ENCODE data around the gene FHIT. TPM values are rescaled to one million over a fixed set of nuclear protein-coding genes. Genes with fewer than 3 reads are reported as not detected.

FHIT gene
- total and polyA plus RNA-seq, 2 of the 4 experiments (the other 2 are of a cell fraction), result 0.07 TPM; not detected in 1

- Histone ChIP-seq H3K18ac (ENCODE audit: low read depth, low read length) (no peak overlapping the region), H3K27me3 (ENCODE audit: control insufficient read depth, insufficient read depth, low read length) (no peaks in the 10 kb centered on the region), H3K4me1 (ENCODE audit: control insufficient read depth, insufficient read depth, low read length) (no peaks in the 10 kb centered on the region), H2AFZ (replicated peaks; ENCODE audit: low read length, poor library complexity) (no peak overlapping the region), H3K79me1 (ENCODE audit: low read depth in 1 of 2, low read length in 2 of 2) (no peaks in the 10 kb centered on the region), H4K20me1 (ENCODE audit: insufficient read depth, low read length) (no peaks in the 10 kb centered on the region), H3K9me3 (ENCODE audit: control insufficient read depth, insufficient read depth, low read length) (no peaks in the 10 kb centered on the region), H3K56ac (ENCODE audit: extremely low read depth, insufficient read depth, low read length) (no peak overlapping the region), H3K4ac (ENCODE audit: low read depth, low read length) (no peak overlapping the region), H2BK15ac (ENCODE audit: low read depth, low read length) (no peak overlapping the region), H3K23ac (ENCODE audit: low read depth, low read length) (no peak overlapping the region), H3K14ac (replicated peaks; ENCODE audit: low read depth, low read length) (no peak overlapping the region), H3K36me3 (ENCODE audit: control insufficient read depth, insufficient read depth, low read length) (no peaks in the 10 kb centered on the region), H3K27ac (ENCODE audit: insufficient read depth, low read length) (no peak overlapping the region), H2AK9ac (replicated peaks; ENCODE audit: low read depth, low read length, poor library complexity) (no peak overlapping the region), H3K9ac (ENCODE audit: low read depth, low read length) (no peak overlapping the region), H4K91ac (ENCODE audit: insufficient read depth, low read depth, low read length) (no peak overlapping the region), H3K4me3 (ENCODE audit: insufficient read depth, low read depth, low read length) (no peak overlapping the region), H4K5ac (ENCODE audit: low read depth, low read length) (no peak overlapping the region), H2BK5ac (ENCODE audit: low read depth, low read length, poor library complexity, severe bottlenecking) (no peak overlapping the region), H3K4me2 (ENCODE audit: low read depth, low read length) (no peak overlapping the region), H2BK20ac (ENCODE audit: low read depth, low read length) (no peak overlapping the region), H2AK5ac (ENCODE audit: low read depth, low read length) (no peak overlapping the region), H2BK120ac (ENCODE audit: low read depth, low read length) (no peak overlapping the region), H4K8ac (ENCODE audit: low read depth in 2 of 2, low read length in 2 of 2) (no peak overlapping the region), H3K9me1 (ENCODE audit: insufficient read depth, low read length) (no peaks in the 10 kb centered on the region)
- BruUV-seq (replicated peaks), result no TSS peak
- dilution Hi-C loops (cut with HindIII; ENCODE audit: low sequenced_read_pairs, unreplicated experiment) (no loop called here), intact Hi-C loops (cut with micrococcal nuclease) (no loop called here), in situ Hi-C loops (cut with MboI; ENCODE audit: low sequenced_read_pairs) (no loop called here)
- no peak for DNase-seq
- TF ChIP-seq, protein P1, sequence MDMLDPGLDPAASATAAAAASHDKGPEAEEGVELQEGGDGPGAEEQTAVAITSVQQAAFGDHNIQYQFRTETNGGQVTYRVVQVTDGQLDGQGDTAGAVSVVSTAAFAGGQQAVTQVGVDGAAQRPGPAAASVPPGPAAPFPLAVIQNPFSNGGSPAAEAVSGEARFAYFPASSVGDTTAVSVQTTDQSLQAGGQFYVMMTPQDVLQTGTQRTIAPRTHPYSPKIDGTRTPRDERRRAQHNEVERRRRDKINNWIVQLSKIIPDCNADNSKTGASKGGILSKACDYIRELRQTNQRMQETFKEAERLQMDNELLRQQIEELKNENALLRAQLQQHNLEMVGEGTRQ (IDR thresholded peaks at IDR 0.05; ENCODE audit: low read depth, low read length), result no peak
- no peak for TF ChIP-seq MXI1 (IDR thresholded peaks at IDR 0.05; ENCODE audit: borderline replicate concordance, low read depth, low read length)
- TF ChIP-seq SMC3 (IDR thresholded peaks at IDR 0.05; ENCODE audit: low read depth, low read length), result no peak
- TF ChIP-seq, protein P2, sequence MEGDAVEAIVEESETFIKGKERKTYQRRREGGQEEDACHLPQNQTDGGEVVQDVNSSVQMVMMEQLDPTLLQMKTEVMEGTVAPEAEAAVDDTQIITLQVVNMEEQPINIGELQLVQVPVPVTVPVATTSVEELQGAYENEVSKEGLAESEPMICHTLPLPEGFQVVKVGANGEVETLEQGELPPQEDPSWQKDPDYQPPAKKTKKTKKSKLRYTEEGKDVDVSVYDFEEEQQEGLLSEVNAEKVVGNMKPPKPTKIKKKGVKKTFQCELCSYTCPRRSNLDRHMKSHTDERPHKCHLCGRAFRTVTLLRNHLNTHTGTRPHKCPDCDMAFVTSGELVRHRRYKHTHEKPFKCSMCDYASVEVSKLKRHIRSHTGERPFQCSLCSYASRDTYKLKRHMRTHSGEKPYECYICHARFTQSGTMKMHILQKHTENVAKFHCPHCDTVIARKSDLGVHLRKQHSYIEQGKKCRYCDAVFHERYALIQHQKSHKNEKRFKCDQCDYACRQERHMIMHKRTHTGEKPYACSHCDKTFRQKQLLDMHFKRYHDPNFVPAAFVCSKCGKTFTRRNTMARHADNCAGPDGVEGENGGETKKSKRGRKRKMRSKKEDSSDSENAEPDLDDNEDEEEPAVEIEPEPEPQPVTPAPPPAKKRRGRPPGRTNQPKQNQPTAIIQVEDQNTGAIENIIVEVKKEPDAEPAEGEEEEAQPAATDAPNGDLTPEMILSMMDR (conservative IDR thresholded peaks at IDR 0.05; ENCODE audit: low read depth, low read length), result no peak
- no peak for TF ChIP-seq FOS (IDR thresholded peaks at IDR 0.05; ENCODE audit: low read depth, low read length)
- no peak for TF ChIP-seq RAD21 (IDR thresholded peaks at IDR 0.05; ENCODE audit: low read length)
- TF ChIP-seq MAFK (IDR thresholded peaks at IDR 0.05; ENCODE audit: low read depth, low read length), result no peak
- TF ChIP-seq NFE2L2 (IDR thresholded peaks at IDR 0.05; ENCODE audit: low read depth, low read length), result no peak
- no peak for TF ChIP-seq BHLHE40 (IDR thresholded peaks at IDR 0.05; ENCODE audit: low read depth, low read length)
- no peak for TF ChIP-seq MAZ (IDR thresholded peaks at IDR 0.05; ENCODE audit: borderline replicate concordance, low read depth, low read length)
- TF ChIP-seq CHD1 (IDR thresholded peaks at IDR 0.05; ENCODE audit: low read depth, low read length), result no peak
- TF ChIP-seq POLR2A (IDR thresholded peaks at IDR 0.05; ENCODE audit: low read depth, low read length), result no peak
- no peak for TF ChIP-seq CEBPB (IDR thresholded peaks at IDR 0.05; ENCODE audit: low read depth, low read length)
- TF ChIP-seq ELK1 (IDR thresholded peaks at IDR 0.05; ENCODE audit: borderline replicate concordance, low read depth, low read length), result no peak
- TF ChIP-seq RFX5 (IDR thresholded peaks at IDR 0.05; ENCODE audit: low read depth, low read length), result no peak
- WGBS, 2 experiments (ENCODE audit: extremely low coverage in 2 of 2, insufficient read length in 1 of 2), result no CpG with 5 or more reads among the region's 6 CpGs
- ChIA-PET POLR2A (ENCODE audit: unreplicated experiment) (no interaction called here), CTCF (no interaction called here)
- no peak for ATAC-seq (ENCODE audit: low read depth)
These were observed 1271.7 kb downstream of the FHIT start for GRCh38 chr3:59979542-59979941.
